T47D (cell line): ENCODE results near the gene EFNA5.

Experiments
- DNase-seq, 2 experiments: peaks; one replicate each; pipeline versions ENCODE4 v3.0.0 to v3.0.0-alpha.2; 2011 to 2012; ENCODE audit warnings: low read depth in 1 of 2, low spot score in 1 of 2
- JUND ChIP-seq: IDR thresholded peaks from 2 replicates; pipeline ENCODE4 v1.6.1; 2012; ENCODE audit warnings: low read depth
- in situ Hi-C: cut with HindIII; loops from 2 replicates; pipeline ENCODE4 v1.10.0; 2016; ENCODE audit warnings: low sequenced_read_pairs, low pct_unique_long_range_greater_than_20kb

The EFNA5 gene

DNA sequence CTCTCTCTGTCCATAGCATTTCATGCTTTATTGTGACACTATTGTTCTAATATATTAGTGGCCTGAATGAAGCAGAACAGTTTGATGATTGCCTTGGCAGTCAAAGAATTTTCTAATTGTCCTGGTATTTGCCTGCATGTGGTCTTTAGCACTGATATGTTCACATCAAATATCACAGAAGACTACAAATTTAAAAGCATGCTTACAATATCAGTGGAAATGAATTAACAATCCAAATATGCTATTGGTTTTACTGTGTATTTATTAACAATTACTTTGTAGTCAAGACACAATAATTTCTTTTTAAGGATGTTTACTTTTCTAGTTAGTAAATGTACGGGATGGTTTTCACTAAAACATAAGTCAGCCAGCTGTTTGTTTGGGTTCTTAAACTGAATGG is 18.3 kb downstream of the EFNA5 start:
- TF ChIP-seq JUND, result no peak
- in situ Hi-C loops, result no loop called here
- DNase-seq, result no peak

DNA sequence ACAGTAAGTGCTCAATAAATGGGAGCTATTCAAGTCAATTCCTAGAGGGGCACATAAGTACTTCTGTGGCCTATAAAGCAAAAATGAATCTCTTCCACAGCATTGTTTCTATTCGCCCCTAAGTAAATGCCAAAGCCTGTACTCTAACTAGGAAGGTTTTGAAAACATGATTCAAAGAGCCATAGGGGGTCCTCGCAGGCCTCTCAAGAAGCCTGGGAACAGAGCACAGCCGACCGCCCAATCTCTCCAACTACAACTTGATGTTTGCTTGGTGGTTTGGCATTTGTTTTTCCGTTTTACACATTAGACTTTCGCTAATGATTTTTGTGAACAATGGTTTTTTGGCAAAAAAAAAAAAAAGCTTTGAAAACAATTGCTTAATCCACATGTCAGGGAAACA is 19.4 kb downstream of the EFNA5 start:
- DNase-seq, result no peak
- no peak for TF ChIP-seq JUND
- in situ Hi-C loops, result no loop called here

DNA sequence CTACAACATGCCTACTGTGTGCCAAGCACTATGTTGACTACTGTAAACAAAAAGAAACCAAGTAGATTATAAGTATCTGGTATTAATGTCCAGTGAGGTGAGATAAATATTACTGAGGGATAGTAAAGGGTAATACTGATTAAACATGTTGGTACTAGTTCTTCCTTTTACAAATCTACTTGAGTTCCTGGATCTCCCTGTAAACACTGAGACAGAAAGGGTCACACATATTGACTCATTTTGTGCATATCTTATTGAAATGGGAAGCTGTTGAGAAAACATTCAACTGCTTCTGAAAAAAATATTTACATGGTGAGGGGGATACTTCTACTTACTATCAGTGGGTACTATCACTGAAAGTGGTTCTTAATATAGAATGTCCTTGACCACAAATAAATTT is 24.3 kb downstream of the EFNA5 start:
- in situ Hi-C loops, result no loop called here
- TF ChIP-seq JUND, result no peak
- DNase-seq, result no peak

DNA sequence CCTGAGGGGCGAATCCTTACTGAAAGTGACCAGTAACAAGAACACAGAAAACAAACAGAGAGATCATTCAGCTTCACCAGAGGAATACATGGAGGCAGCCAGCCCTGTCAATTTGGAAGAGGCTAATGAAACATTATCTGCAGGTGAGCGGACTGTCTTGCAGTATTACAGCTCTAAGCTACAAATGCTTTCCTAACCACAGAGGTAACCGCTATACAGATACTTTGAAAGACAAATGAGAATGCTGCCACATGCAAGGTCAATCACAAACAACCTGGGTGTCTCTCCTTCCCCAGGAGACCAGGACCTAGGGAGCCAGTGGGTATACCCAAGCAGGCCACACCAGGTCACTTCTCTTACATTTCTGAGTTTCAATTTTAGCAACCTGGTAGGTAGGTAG is 30.2 kb downstream of the EFNA5 start:
- no peak for DNase-seq
- no peak for TF ChIP-seq JUND
- in situ Hi-C loops, result no loop called here

DNA sequence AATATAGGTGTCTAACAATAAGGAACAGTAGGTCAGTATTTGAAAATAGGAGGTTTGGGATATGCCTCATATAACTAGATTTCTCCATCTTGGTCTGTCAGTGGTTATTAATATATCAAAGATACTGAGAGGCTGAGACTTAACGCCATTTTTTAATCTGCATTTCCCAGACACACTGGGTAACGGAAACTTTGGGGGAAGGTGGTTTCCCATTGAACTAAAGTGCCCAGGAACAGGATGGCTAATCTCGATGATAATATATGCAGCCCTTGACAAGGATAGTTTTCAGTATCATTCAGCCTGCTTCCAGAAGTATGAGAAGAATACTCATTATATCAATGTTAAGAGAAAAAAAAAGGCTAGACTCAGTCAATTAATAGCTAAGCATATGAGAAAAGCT is 30.7 kb downstream of the EFNA5 start:
- no peak for DNase-seq
- in situ Hi-C loops, result no loop called here
- TF ChIP-seq JUND, result no peak

DNA sequence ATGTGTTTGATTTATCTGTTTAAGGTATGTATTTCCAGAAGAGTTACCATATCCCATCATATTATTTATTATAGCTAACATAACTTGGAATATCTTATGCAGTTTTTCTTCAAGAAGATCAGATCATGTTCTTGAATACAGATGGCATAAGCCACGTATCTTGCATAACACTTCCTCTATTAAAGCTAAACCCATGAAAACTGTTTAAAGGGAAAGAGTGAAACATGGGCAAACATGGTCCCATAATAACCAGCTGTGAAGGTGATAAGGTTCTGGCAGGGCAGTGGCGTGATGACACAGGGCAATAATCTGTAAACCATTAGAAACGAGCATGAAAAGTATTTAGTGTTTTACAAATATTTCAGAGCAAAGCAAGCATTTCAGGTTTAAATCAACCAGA is 34.2 kb downstream of the EFNA5 start:
- in situ Hi-C loops, result no loop called here
- no peak for DNase-seq
- no peak for TF ChIP-seq JUND

- in situ Hi-C loops, result no loop called here
- no peak for DNase-seq
- TF ChIP-seq JUND, result no peak
These were observed 34.7 kb downstream of the EFNA5 start for GRCh38 chr5:107636068-107636467.

DNA sequence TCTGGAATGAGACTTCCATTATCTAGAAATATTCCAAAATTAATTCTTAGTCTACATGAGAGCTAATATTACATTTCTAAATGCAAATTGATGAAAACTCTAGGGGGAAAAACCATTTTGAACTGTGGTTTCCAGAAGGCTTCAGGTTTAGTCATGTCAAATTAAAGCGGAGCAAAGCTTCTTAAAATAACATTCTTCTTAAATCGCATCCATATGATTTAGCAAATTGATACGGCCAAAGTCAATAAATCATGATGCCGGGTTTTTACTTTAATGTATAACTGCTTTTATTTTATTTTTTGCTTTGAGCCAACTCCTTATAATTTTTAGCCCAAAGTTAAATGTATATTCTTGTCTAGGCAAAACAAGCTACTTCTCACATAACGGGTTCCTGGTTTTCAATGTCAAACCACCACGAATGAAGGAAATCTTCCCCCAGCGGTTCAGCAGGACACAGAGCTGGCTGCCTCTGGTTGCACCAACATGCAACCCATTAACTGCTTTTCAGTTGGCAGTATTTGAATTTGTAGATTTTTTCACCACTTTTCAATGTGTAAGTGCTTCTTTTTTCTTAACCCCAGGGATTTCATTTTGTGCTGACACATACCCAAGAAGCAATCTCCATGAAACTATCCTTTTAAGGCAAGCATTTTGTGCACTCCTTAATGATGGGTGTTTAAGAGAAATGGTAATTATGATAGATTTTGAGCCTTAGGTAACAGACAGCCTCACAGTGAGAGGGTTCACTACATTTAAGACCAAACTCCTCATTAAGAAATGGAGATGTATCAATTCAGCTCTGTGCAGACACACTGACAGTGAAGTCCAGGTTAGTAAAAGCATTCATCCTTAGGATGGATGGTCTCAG is 35.5 kb downstream of the EFNA5 start:
- no peak for DNase-seq
- in situ Hi-C loops, result no loop called here
- no peak for TF ChIP-seq JUND

DNA sequence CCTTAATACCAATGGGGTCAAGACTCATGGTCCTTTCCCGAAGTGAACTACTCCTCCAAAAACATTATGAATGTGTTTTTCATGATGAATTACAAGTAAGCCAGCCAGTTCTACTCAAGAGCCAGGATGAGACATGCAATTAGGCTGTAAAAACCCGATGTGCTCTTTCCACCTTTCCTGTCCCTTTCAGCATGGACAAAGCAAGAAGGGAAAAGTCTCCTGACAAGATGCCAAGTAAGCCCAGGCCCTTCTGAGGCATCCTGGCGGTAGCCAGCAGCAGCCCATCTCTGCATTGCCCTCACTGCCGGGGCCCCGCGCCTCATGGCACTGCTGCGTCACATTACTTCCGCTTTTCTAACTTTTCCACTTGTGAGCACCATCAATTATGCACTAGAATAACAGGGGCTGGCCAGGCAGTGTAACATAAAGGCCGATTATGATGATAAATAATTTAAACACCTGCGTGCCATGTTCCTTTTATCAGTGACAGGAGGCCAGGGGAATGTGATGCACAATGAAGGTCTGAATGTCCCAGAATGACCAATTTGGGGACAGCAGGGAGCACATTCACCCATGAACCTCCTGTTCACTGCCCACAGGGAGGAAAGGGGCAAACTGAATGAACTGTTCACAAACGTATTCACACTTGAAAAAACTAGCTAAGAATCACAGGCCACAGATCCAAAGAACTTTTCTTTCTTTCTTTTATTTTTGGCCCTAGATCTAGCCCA is 37.4 kb downstream of the EFNA5 start:
- in situ Hi-C loops, result no loop called here
- TF ChIP-seq JUND, result no peak
- no peak for DNase-seq

DNA sequence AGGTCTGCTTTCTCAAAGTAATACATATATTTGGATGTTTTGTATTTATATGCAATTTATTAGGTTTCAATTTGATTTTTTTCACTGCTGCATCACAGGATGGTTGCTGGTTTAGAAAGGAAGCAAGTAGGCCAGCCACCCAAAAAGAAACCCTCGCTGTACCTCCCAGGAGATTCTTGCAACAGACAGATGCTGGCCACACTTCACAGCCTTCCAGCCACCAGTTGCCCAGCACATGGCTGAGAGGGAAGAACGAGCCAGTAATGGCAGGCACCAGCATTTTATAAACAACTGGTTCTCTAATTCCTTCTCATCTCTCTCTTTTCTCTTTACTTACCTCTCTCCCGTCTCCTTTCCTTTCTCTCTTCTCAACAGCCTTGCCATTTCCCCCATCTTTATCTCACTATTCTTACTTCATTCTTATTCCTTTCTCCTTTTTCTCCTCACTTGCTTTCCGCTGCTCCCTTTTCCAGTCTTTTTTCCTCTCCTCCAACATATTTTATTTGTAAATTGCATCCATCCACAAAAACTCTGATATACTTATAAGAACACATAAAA is 38.9 kb downstream of the EFNA5 start:
- in situ Hi-C loops, result no loop called here
- TF ChIP-seq JUND, result no peak
- no peak for DNase-seq

DNA sequence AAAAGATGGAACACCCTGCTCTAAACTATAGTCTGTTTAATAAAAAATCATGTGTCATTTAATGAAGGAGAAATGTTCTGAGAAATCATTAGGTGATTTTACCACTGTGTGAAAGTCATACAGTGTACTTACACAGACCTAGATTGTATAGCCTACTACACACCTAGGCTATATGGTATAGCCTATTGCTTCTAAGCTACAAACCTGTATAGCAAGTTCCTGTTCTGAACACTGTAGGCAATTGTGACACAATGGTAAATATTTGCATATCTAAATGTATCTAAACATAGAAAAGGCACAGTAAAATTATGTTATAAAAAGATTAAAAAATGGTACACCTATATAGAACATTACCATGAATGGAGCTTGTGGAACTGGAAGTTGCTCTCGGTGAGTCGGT is 40.6 kb downstream of the EFNA5 start:
- DNase-seq, result peak in 1 of 2 experiments; percentile 80
- peak; percentile 45; the same call in 1 of the 2 replicates for TF ChIP-seq JUND
- in situ Hi-C loops, result no loop called here

DNA sequence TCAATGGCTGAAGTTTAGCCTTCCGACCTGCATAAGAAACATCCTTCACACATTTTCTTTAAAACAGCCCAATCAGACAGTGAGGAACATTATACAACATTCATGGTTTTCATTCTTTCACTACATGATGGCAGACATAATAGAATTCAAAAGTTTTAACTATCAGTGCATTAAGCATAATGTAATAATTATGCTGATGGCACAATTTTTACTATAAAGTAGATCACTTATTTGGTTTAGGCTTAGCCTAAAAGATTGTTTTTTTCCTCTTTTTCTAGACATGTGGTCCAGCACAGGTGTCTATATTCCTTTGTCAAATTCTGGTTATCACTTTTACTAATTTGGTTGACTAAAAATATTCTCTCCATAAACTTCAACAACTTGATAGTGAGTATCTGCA is 46.5 kb downstream of the EFNA5 start:
- DNase-seq, result no peak
- TF ChIP-seq JUND, result no peak
- in situ Hi-C loops, result no loop called here

DNA sequence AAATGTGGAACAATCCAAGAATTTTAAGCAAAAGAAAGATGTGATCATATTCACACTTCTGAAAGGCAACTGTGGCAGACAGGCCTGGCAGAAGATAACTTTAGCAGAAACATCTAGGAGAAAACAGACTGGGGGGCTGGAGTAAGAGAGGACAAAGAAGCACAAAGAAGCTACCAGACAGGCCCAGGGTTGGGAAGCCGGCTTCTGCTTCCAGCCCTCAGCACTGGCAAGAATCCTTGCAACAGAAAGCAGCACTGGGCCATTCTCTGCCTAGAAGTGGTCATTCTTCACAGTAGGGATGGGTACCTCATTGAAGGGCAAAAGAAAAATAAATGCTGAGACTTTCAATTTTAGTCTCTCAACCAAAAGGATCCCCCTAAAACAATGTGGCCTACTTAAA is 49.6 kb downstream of the EFNA5 start:
- no peak for TF ChIP-seq JUND
- in situ Hi-C loops, result no loop called here
- no peak for DNase-seq

DNA sequence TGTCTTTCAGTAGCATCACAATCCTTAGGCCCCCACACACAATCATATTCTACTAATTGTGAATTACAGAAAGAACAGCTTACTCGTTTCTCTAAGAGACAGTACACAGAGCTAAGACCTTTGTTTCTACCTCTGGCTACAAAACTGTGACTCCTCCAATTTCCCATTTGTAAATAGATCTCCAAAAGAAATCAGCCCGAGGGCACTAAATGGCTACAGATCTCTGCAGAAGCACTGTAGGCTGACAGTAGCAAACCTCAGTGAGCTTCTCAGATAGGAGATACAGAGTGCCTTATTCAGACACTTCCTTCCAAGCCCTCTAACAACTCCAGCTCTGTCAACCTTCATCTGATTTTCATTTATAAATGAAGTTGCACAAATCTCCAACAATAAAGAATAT is 51.0 kb downstream of the EFNA5 start:
- TF ChIP-seq JUND, result no peak
- in situ Hi-C loops, result no loop called here
- DNase-seq, result peak in 1 of 2 experiments; percentile 16
